HL-60 (cell line): ENCODE measurements around the gene DGKH.

ENCODE experiments used
- DNase-seq, 2 experiments: peaks; one replicate each; pipeline ENCODE4 v3.0.0-alpha.2; 2010 to 2020; ENCODE audit warnings: low read depth in 1 of 2, low spot score in 1 of 2
- H3K27ac ChIP-seq: fragments of 250-450 bp; sonication (Bioruptor Pico); replicated peaks from 2 replicates; pipeline ENCODE4 v1.5.1; 2020; ENCODE audit warnings: mild to moderate bottlenecking, moderate library complexity
- H3K27me3 ChIP-seq: fragments of 250-450 bp; sonication (Bioruptor Pico); 2 replicates; pipeline ENCODE4 v1.5.1; 2021; ENCODE audit warnings: mild to moderate bottlenecking, moderate library complexity; ENCODE audit not compliant: insufficient read depth, poor library complexity, severe bottlenecking
- H3K4me3 ChIP-seq: replicated peaks from 2 replicates; pipeline ENCODE4 v1.5.1; 2011; ENCODE audit warnings: mild to moderate bottlenecking, control low read depth, low read length; ENCODE audit not compliant: insufficient read depth
- GABPA ChIP-seq: IDR thresholded peaks from 2 replicates; pipeline ENCODE4 v1.6.1; 2012; ENCODE audit warnings: low read depth
- POLR2AphosphoS5 ChIP-seq: IDR thresholded peaks from 2 replicates; pipeline ENCODE4 v1.6.1; 2012; ENCODE audit warnings: low read depth
- REST ChIP-seq: IDR thresholded peaks from 2 replicates; pipeline ENCODE4 v1.6.1; 2012; ENCODE audit warnings: low read depth; ENCODE audit not compliant: insufficient replicate concordance
- SPI1 ChIP-seq: IDR thresholded peaks from 2 replicates; pipeline ENCODE4 v1.6.1; 2012; ENCODE audit warnings: low read depth, mild to moderate bottlenecking, borderline replicate concordance
- TF ChIP-seq, protein P1 (sequence below): IDR thresholded peaks from one replicate; pipeline ENCODE4 v1.5.1; 2011; ENCODE audit warnings: low read length, control low read depth, inconsistent platforms; ENCODE audit not compliant: insufficient read depth

The DGKH gene

DNA sequence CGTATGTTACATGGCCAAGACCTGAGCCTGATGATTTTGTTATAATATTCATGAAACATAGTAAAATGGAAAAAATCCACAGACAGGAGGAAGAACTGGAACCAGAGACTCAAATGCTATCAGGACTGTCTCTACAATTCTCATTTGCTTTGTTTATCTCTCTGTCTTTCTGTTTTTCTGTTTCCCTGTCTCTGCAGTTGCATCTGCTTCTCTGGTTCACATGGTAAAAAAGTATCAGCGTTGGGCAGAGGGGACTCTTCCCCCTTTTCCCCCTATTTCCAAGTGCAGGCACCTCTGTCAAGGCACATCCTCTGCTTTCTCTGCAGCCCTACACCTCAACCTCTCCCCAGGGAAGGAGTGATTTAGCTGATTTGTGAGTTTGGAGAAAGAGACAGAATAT lies 46.4 kb upstream of the DGKH start:
- no peak overlapping the region for H3K27ac ChIP-seq
- H3K4me3 ChIP-seq: no peak overlapping the region
- no peak for DNase-seq
- TF ChIP-seq REST (no peak), GABPA (no peak), POLR2AphosphoS5 (no peak), SPI1 (no peak)
- TF ChIP-seq, protein P1, sequence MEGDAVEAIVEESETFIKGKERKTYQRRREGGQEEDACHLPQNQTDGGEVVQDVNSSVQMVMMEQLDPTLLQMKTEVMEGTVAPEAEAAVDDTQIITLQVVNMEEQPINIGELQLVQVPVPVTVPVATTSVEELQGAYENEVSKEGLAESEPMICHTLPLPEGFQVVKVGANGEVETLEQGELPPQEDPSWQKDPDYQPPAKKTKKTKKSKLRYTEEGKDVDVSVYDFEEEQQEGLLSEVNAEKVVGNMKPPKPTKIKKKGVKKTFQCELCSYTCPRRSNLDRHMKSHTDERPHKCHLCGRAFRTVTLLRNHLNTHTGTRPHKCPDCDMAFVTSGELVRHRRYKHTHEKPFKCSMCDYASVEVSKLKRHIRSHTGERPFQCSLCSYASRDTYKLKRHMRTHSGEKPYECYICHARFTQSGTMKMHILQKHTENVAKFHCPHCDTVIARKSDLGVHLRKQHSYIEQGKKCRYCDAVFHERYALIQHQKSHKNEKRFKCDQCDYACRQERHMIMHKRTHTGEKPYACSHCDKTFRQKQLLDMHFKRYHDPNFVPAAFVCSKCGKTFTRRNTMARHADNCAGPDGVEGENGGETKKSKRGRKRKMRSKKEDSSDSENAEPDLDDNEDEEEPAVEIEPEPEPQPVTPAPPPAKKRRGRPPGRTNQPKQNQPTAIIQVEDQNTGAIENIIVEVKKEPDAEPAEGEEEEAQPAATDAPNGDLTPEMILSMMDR: no peak
- H3K27me3 ChIP-seq: peaks cover 2% of the 10 kb centered on the region

GRCh38 chr13:42007844-42008243 lies 40.6 kb upstream of the DGKH start:
- no peak for DNase-seq
- Histone ChIP-seq H3K27ac (no peak overlapping the region), H3K27me3 (no peaks in the 10 kb centered on the region), H3K4me3 (no peak overlapping the region)
- TF ChIP-seq, protein P1: no peak
- TF ChIP-seq GABPA: no peak
- TF ChIP-seq SPI1: no peak
- TF ChIP-seq REST: no peak
- no peak for TF ChIP-seq POLR2AphosphoS5

DNA sequence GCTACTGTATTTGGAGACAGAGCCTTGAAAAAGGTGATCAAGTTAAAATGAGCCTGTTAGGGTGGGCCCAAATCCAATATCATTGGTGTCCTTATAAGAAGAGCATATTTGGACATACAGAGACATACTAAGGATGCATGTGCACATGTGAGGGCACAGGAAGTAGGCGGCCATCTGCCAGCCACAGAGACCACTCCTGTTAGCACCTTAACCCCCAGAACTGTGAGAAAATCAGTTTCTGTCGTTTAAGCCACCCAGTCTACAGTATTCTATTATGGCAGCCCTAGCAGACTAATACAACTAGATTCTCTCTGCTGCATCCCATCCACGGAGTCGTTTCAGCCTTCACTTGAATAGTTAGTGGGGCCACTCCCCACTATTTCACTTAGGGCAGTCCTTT lies 39.4 kb upstream of the DGKH start:
- TF ChIP-seq SPI1: no peak
- no peaks in the 10 kb centered on the region for H3K27me3 ChIP-seq
- H3K27ac ChIP-seq: no peak overlapping the region
- DNase-seq: no peak
- H3K4me3 ChIP-seq: no peak overlapping the region

- TF ChIP-seq GABPA: no peak
- TF ChIP-seq POLR2AphosphoS5: no peak
- TF ChIP-seq, protein P1: no peak
- TF ChIP-seq SPI1: no peak
- no peak for TF ChIP-seq REST
- Histone ChIP-seq H3K27me3 (no peaks in the 10 kb centered on the region), H3K4me3 (no peak overlapping the region), H3K27ac (no peak overlapping the region)
- DNase-seq: no peak
These were observed 36.7 kb upstream of the DGKH start for GRCh38 chr13:42011601-42012350.
